MM.1S (cell line): ENCODE data around the gene SPOCD1.

Experiments
- DNase-seq: peaks from one replicate; pipeline ENCODE4 v3.0.0-alpha.2; 2015
- H2AFZ ChIP-seq: fragments of 300-600 bp; sonication (generic); 2 replicates; pipeline ENCODE4 v1.6.0; 2016; ENCODE audit warnings: antibody characterized with exemption, low read length
- H3F3A ChIP-seq: fragments of 300-600 bp; sonication (generic); 2 replicates; pipeline ENCODE4 v1.6.1; 2016; ENCODE audit warnings: mild to moderate bottlenecking, antibody characterized with exemption, low read length, moderate library complexity, mixed read lengths; ENCODE audit not compliant: insufficient read depth
- H3K27ac ChIP-seq: fragments of 300-600 bp; sonication (generic); 2 replicates; pipeline ENCODE4 v1.5.1; 2016; ENCODE audit warnings: mild to moderate bottlenecking, low read length
- H3K27me3 ChIP-seq: fragments of 300-600 bp; sonication (generic); replicated peaks from 2 replicates; pipeline ENCODE4 v1.6.0; 2016; ENCODE audit warnings: low read length; ENCODE audit not compliant: insufficient read depth
- H3K36me3 ChIP-seq: fragments of 300-600 bp; sonication (generic); replicated peaks from 2 replicates; pipeline ENCODE4 v1.6.1; 2016; ENCODE audit warnings: mild to moderate bottlenecking, low read length, mixed read lengths; ENCODE audit not compliant: insufficient read depth
- H3K4me1 ChIP-seq: fragments of 300-600 bp; sonication (generic); 2 replicates; pipeline ENCODE4 v1.6.1; 2016; ENCODE audit warnings: low read length, mixed read lengths
- H3K4me2 ChIP-seq: fragments of 300-600 bp; sonication (generic); 2 replicates; pipeline ENCODE4 v1.6.0; 2016; ENCODE audit warnings: low read depth, low read length
- H3K4me3 ChIP-seq: fragments of 300-600 bp; sonication (generic); 2 replicates; pipeline ENCODE4 v1.5.1; 2016; ENCODE audit warnings: low read length, mixed read lengths
- H3K79me2 ChIP-seq: fragments of 300-600 bp; sonication (generic); 2 replicates; pipeline ENCODE4 v1.6.1; 2016; ENCODE audit warnings: mixed run types, low read length, mixed read lengths
- H3K9ac ChIP-seq: fragments of 300-600 bp; sonication (generic); 2 replicates; pipeline ENCODE4 v1.6.1; 2016; ENCODE audit warnings: low read length, mixed read lengths
- H3K9me2 ChIP-seq: fragments of 300-600 bp; sonication (generic); replicated peaks from 2 replicates; pipeline ENCODE4 v1.6.1; 2016; ENCODE audit warnings: mild to moderate bottlenecking, low read length, mixed read lengths; ENCODE audit not compliant: insufficient read depth
- H3K9me3 ChIP-seq: fragments of 300-600 bp; sonication (generic); replicated peaks from 2 replicates; pipeline ENCODE4 v1.6.1; 2016; ENCODE audit warnings: mild to moderate bottlenecking, low read length, mixed read lengths; ENCODE audit not compliant: insufficient read depth
- H4K20me1 ChIP-seq: fragments of 300-600 bp; sonication (generic); 2 replicates; pipeline ENCODE4 v1.6.1; 2016; ENCODE audit warnings: mild to moderate bottlenecking, low read length, moderate library complexity, mixed read lengths; ENCODE audit not compliant: insufficient read depth
- EZH2 ChIP-seq: fragments of 300-600 bp; sonication (generic); optimal IDR thresholded peaks from 2 replicates; pipeline ENCODE3; 2017; ENCODE audit warnings: low read depth, mild to moderate bottlenecking, antibody characterized with exemption, low read length, mixed read lengths
- EZH2phosphoT487 ChIP-seq: fragments of 300-600 bp; sonication (generic); IDR thresholded peaks from 2 replicates; pipeline ENCODE4 v1.6.1; 2018; ENCODE audit warnings: antibody characterized with exemption, low read length
- TF ChIP-seq, protein P1 (sequence below): fragments of 300-600 bp; sonication (generic); IDR thresholded peaks from 2 replicates; pipeline ENCODE4 v1.5.1; 2016; ENCODE audit warnings: antibody characterized with exemption, low read length, mixed read lengths

Gene SPOCD1

DNA sequence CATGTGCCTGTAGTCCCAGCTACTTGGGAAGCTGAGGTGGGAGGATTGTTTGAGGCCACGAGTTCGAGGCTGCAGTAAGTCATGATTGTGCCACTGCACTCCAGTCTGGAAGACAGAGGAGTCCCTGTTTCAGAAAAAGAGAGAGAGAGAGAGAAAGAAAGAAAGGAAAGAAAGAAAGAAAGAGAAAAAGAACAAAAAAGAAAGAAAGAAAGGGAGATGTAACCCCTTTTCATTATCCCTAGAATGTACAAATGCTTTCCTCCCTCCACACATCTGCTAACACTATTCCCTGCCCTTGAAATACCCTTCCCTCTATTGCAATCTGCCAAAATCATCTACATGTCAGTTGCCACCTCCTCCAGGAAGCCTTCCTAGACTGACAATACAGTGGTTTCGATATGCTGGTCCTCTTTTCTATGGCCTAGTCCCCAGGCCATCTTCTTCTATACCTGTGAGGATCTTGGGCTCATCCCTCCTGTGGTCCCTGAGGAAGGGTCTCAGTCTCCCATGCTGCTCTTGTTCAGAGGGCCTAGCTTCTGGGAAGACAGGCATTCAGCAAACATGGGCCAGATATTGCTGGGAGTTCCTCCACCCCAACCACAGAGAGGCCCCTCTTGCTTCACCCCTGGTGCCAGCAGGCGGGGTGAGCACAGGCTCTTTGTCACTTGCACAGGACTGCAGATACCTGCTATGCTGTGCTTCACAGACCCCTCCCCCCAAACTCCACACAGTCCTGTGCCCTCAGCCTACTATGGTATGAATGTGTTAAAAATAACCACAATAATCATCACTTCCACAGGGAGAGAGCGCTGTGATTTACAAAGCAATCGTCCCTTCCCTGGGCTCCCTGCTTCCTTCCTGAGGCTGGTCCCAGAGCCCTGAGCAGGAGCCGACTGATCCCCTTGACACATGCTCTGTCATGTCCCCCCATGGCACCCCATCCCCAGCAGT lies 65.8 kb downstream of the SPOCD1 start:
- H3K79me2 ChIP-seq, result no peaks in the 10 kb centered on the region
- no peak overlapping the region for H3K4me2 ChIP-seq
- TF ChIP-seq, protein P1, sequence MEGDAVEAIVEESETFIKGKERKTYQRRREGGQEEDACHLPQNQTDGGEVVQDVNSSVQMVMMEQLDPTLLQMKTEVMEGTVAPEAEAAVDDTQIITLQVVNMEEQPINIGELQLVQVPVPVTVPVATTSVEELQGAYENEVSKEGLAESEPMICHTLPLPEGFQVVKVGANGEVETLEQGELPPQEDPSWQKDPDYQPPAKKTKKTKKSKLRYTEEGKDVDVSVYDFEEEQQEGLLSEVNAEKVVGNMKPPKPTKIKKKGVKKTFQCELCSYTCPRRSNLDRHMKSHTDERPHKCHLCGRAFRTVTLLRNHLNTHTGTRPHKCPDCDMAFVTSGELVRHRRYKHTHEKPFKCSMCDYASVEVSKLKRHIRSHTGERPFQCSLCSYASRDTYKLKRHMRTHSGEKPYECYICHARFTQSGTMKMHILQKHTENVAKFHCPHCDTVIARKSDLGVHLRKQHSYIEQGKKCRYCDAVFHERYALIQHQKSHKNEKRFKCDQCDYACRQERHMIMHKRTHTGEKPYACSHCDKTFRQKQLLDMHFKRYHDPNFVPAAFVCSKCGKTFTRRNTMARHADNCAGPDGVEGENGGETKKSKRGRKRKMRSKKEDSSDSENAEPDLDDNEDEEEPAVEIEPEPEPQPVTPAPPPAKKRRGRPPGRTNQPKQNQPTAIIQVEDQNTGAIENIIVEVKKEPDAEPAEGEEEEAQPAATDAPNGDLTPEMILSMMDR, result no peak
- no peak for TF ChIP-seq EZH2
- TF ChIP-seq EZH2phosphoT487, result no peak
- H3K4me1 ChIP-seq, result peaks cover 12% of the 10 kb centered on the region
- H3F3A ChIP-seq, result peaks cover 5% of the 10 kb centered on the region
- H3K27ac ChIP-seq, result no peak overlapping the region
- no peaks in the 10 kb centered on the region for H3K9me3 ChIP-seq
- no peaks in the 10 kb centered on the region for H4K20me1 ChIP-seq
- H3K36me3 ChIP-seq, result no peaks in the 10 kb centered on the region
- H3K9me2 ChIP-seq, result no peaks in the 10 kb centered on the region
- H2AFZ ChIP-seq, result no peak overlapping the region
- no peaks in the 10 kb centered on the region for H3K27me3 ChIP-seq
- H3K4me3 ChIP-seq, result no peak overlapping the region
- DNase-seq, result no peak
- no peak overlapping the region for H3K9ac ChIP-seq

DNA sequence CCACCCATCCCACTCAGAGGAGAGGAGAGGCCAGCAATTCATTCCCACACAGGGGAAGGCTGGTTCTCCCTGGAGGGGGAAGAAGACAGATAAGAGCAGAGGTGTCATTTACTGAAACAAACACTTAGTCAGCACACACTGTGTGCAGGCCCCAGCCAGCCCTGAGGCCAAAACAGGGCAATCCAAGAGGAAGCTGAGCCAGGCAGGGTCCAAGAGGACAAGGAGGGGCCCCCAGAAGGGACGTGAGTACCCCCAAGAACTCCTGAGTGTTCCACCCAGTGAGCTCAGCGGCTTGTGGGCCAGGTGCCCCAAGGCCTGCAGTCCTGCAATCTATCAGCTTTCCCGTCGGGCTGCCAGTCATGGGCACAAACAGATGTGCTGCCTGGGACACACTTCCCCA lies 67.5 kb downstream of the SPOCD1 start:
- Histone ChIP-seq H3K9me3 (no peaks in the 10 kb centered on the region), H3F3A (peaks cover 10% of the 10 kb centered on the region), H3K9ac (no peak overlapping the region), H4K20me1 (no peaks in the 10 kb centered on the region), H3K4me1 (peaks cover 24% of the 10 kb centered on the region), H3K27ac (no peak overlapping the region), H2AFZ (no peak overlapping the region), H3K79me2 (no peaks in the 10 kb centered on the region), H3K9me2 (no peaks in the 10 kb centered on the region), H3K36me3 (no peaks in the 10 kb centered on the region), H3K27me3 (no peaks in the 10 kb centered on the region), H3K4me3 (no peak overlapping the region), H3K4me2 (no peak overlapping the region)
- no peak for TF ChIP-seq EZH2
- no peak for TF ChIP-seq EZH2phosphoT487
- TF ChIP-seq, protein P1, result no peak
- no peak for DNase-seq

DNA sequence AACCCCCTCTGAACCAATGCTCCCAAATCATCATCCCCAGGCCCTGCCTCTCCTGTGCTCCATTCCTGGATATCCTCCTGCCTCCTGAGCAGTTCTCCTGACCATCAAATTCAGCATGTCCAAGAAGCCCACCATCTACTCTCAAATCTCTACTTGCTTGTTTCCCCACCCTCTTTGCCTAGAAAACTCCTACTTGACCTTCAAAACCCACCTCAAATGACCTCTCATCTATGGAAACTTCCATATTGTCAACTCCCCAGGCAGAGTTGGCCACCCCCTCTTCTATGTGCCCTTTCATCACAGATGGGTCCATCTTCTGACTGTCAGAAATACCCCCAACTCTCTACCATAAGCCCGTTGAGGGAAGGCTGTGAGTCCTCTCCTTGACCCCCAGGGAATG lies 68.5 kb downstream of the SPOCD1 start:
- Histone ChIP-seq H3K9me2 (no peaks in the 10 kb centered on the region), H3K27ac (no peak overlapping the region), H3K79me2 (no peaks in the 10 kb centered on the region), H3K4me2 (no peak overlapping the region), H3K4me3 (no peak overlapping the region), H4K20me1 (no peaks in the 10 kb centered on the region), H3K9ac (no peak overlapping the region), H3K4me1 (peaks cover 24% of the 10 kb centered on the region), H3K27me3 (no peaks in the 10 kb centered on the region), H2AFZ (no peak overlapping the region), H3K9me3 (no peaks in the 10 kb centered on the region), H3F3A (peaks cover 10% of the 10 kb centered on the region), H3K36me3 (no peaks in the 10 kb centered on the region)
- TF ChIP-seq, protein P1, result no peak
- TF ChIP-seq EZH2, result no peak
- no peak for TF ChIP-seq EZH2phosphoT487
- no peak for DNase-seq
